ENCODE results near the gene ESYT2. TPM values are rescaled to one million over a fixed set of nuclear protein-coding genes. Genes with fewer than 3 reads are reported as not detected.
A peak's percentile ranks its signal among the peaks of the same experiment; 100 is the strongest.

Gene ESYT2
- total and polyA plus RNA-seq, 2 donors (not counting 1 experiment from before 2014, with no cell fraction given), result 66.0 to 93.0 TPM

GRCh38 chr7:158815083-158815799, 14.1 kb downstream of the ESYT2 start:
- Histone ChIP-seq H3K9me3 (ENCODE audit: control insufficient read depth, insufficient read depth, low read depth, low read length) (no peaks in the 10 kb centered on the region), H3K4me1 (ENCODE audit: control insufficient read depth, extremely low read depth, insufficient read depth, low read length) (peaks cover 16% of the 10 kb centered on the region), H3K4me2 (ENCODE audit: extremely low read depth, insufficient read depth, low read length) (no peak overlapping the region), H3K36me3 (ENCODE audit: control insufficient read depth, insufficient read depth, low read length) (no peaks in the 10 kb centered on the region), H3K27ac (ENCODE audit: insufficient read depth, low read length) (no peak overlapping the region), H2AFZ (ENCODE audit: low read length) (no peak overlapping the region), H3K9ac (ENCODE audit: insufficient read depth, low read length) (no peak overlapping the region), H3K4me3 (replicated peaks in 1 of 4; ENCODE audit: control extremely low read depth in 1 of 4, insufficient read depth in 1 of 4, low read depth in 3 of 4, low read length in 4 of 4) (no peak overlapping the region), H3K79me2 (ENCODE audit: control insufficient read depth, insufficient read depth, low read length) (peaks cover 67% of the 10 kb centered on the region), H3K27me3 (ENCODE audit: control insufficient read depth, insufficient read depth, low read length) (no peaks in the 10 kb centered on the region), H4K20me1 (ENCODE audit: control insufficient read depth, extremely low read depth, insufficient read depth, low read length) (no peaks in the 10 kb centered on the region)
- peak in 1 of 2 donors; percentile 58 for DNase-seq (ENCODE audit: low read depth in 2 of 2)
- no peak for TF ChIP-seq CTCF (conservative IDR thresholded peaks at IDR 0.05 in 1 of 2, IDR thresholded peaks at IDR 0.05 in 1 of 2; ENCODE audit: low read depth in 1 of 2, low read length in 2 of 2)
- TF ChIP-seq EZH2 (IDR thresholded peaks at IDR 0.05; ENCODE audit: low read length, missing control alignments), result no peak

GRCh38 chr7:158814637-158815036, 14.7 kb downstream of the ESYT2 start:
- H3K9ac ChIP-seq (ENCODE audit: insufficient read depth, low read length), result no peak overlapping the region
- no peak for DNase-seq (ENCODE audit: low read depth in 2 of 2)
- no peaks in the 10 kb centered on the region for H3K27me3 ChIP-seq (ENCODE audit: control insufficient read depth, insufficient read depth, low read length)
- peaks cover 12% of the 10 kb centered on the region for H3K4me1 ChIP-seq (ENCODE audit: control insufficient read depth, extremely low read depth, insufficient read depth, low read length)
- no peak overlapping the region for H3K27ac ChIP-seq (ENCODE audit: insufficient read depth, low read length)
- H2AFZ ChIP-seq (ENCODE audit: low read length), result no peak overlapping the region
- TF ChIP-seq EZH2 (IDR thresholded peaks at IDR 0.05; ENCODE audit: low read length, missing control alignments), result no peak
- no peak for TF ChIP-seq CTCF (conservative IDR thresholded peaks at IDR 0.05 in 1 of 2, IDR thresholded peaks at IDR 0.05 in 1 of 2; ENCODE audit: low read depth in 1 of 2, low read length in 2 of 2)
- H3K9me3 ChIP-seq (ENCODE audit: control insufficient read depth, insufficient read depth, low read depth, low read length), result no peaks in the 10 kb centered on the region
- H4K20me1 ChIP-seq (ENCODE audit: control insufficient read depth, extremely low read depth, insufficient read depth, low read length), result no peaks in the 10 kb centered on the region
- H3K79me2 ChIP-seq (ENCODE audit: control insufficient read depth, insufficient read depth, low read length), result peaks cover 67% of the 10 kb centered on the region
- no peak overlapping the region for H3K4me3 ChIP-seq (replicated peaks in 1 of 4; ENCODE audit: control extremely low read depth in 1 of 4, insufficient read depth in 1 of 4, low read depth in 3 of 4, low read length in 4 of 4)
- no peaks in the 10 kb centered on the region for H3K36me3 ChIP-seq (ENCODE audit: control insufficient read depth, insufficient read depth, low read length)
- H3K4me2 ChIP-seq (ENCODE audit: extremely low read depth, insufficient read depth, low read length), result no peak overlapping the region

GRCh38 chr7:158812684-158813083, 16.6 kb downstream of the ESYT2 start:
- peaks cover 9% of the 10 kb centered on the region for H3K4me1 ChIP-seq (ENCODE audit: control insufficient read depth, extremely low read depth, insufficient read depth, low read length)
- no peak overlapping the region for H3K4me2 ChIP-seq (ENCODE audit: extremely low read depth, insufficient read depth, low read length)
- TF ChIP-seq CTCF (conservative IDR thresholded peaks at IDR 0.05 in 1 of 2, IDR thresholded peaks at IDR 0.05 in 1 of 2; ENCODE audit: low read depth in 1 of 2, low read length in 2 of 2) (no peak), EZH2 (IDR thresholded peaks at IDR 0.05; ENCODE audit: low read length, missing control alignments) (no peak)
- H3K27me3 ChIP-seq (ENCODE audit: control insufficient read depth, insufficient read depth, low read length), result no peaks in the 10 kb centered on the region
- no peak overlapping the region for H3K27ac ChIP-seq (ENCODE audit: insufficient read depth, low read length)
- H4K20me1 ChIP-seq (ENCODE audit: control insufficient read depth, extremely low read depth, insufficient read depth, low read length), result no peaks in the 10 kb centered on the region
- H3K36me3 ChIP-seq (ENCODE audit: control insufficient read depth, insufficient read depth, low read length), result no peaks in the 10 kb centered on the region
- H2AFZ ChIP-seq (ENCODE audit: low read length), result no peak overlapping the region
- DNase-seq (ENCODE audit: low read depth in 2 of 2), result no peak
- H3K9ac ChIP-seq (ENCODE audit: insufficient read depth, low read length), result no peak overlapping the region
- no peak overlapping the region for H3K4me3 ChIP-seq (replicated peaks in 1 of 4; ENCODE audit: control extremely low read depth in 1 of 4, insufficient read depth in 1 of 4, low read depth in 3 of 4, low read length in 4 of 4)
- H3K79me2 ChIP-seq (ENCODE audit: control insufficient read depth, insufficient read depth, low read length), result peaks cover 74% of the 10 kb centered on the region
- no peaks in the 10 kb centered on the region for H3K9me3 ChIP-seq (ENCODE audit: control insufficient read depth, insufficient read depth, low read depth, low read length)

All from fibroblast of lung (primary cell).